Thoracic aorta (tissue), 2 donors: ENCODE results near the gene PDE4B. TPM values are rescaled to one million over a fixed set of nuclear protein-coding genes. Genes with fewer than 3 reads are reported as not detected.

ENCODE experiments used
- ATAC-seq: fragments of 150-250 bp; one replicate; pipeline ENCODE4 v1.8.0; 2017; ENCODE audit warnings: low read depth; ENCODE audit not compliant: insufficient number of reproducible peaks, low FRiP score
- DNase-seq: peaks from one replicate; pipeline ENCODE4 v3.0.0-alpha.2; 2020; ENCODE audit warnings: low spot score
- H3K27ac ChIP-seq, 2 donors: fragments of 200-600 bp; sonication (generic); 1 replicate in 1 of 2; 2 replicates in 1 of 2; pipeline ENCODE4 v1.5.1; 2016; ENCODE audit warnings: mild to moderate bottlenecking in 2 of 2, moderate library complexity in 2 of 2
- H3K27me3 ChIP-seq: fragments of 200-600 bp; sonication (generic); replicated peaks from 2 replicates; pipeline ENCODE4 v1.6.0; 2016; ENCODE audit warnings: mild to moderate bottlenecking; ENCODE audit not compliant: insufficient read depth
- H3K36me3 ChIP-seq: fragments of 200-600 bp; sonication (generic); one replicate; pipeline ENCODE4 v1.5.1; 2016
- H3K4me1 ChIP-seq, 2 donors: fragments of 200-600 bp; sonication (generic); 1 replicate in 1 of 2; 2 replicates in 1 of 2; pipeline versions ENCODE4 v1.5.1 to v1.6.0; 2016; ENCODE audit warnings: low read depth in 2 of 2, mild to moderate bottlenecking in 1 of 2; ENCODE audit not compliant: control insufficient read depth in 1 of 2
- H3K4me3 ChIP-seq: fragments of 200-600 bp; sonication (generic); 2 replicates; pipeline ENCODE4 v1.5.1; 2016; ENCODE audit warnings: mild to moderate bottlenecking
- H3K9me3 ChIP-seq: fragments of 200-600 bp; sonication (generic); 2 replicates; pipeline ENCODE4 v1.5.1; 2016
- total RNA-seq, 2 donors: library from RNA; depleted of rRNA; stranded (reverse); fragments of >200 nt; gene quantifications; one replicate each; pipeline versions ENCODE4 v1.1.0 to v1.2.3, GENCODE V29; 2016
- TF ChIP-seq, protein P1 (sequence below): fragments of 200-600 bp; sonication (generic); IDR thresholded peaks from one replicate; pipeline ENCODE4 v1.5.1; 2019; ENCODE audit warnings: antibody characterized with exemption

PDE4B gene
- total RNA-seq, 2 donors from 2014 or later: 29.0 to 42.4 TPM

DNA sequence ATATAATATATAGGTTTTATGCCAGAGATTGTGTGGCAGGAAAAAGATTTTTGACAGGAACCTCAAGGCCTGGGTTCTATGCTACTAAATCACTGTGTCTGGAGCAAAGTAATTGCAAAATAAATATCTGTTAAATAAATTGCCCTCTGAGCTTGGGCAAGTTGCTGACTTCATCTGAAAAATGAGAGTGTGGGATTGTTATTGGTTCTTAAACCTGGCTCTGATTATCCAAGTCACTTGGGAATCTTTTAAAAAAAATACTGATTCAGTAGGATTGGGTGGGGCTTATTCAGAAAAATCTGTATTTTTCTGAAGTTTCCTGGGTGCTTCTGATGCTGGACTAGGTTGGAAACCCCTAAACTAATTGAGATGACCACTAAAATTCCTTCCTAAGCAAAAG lies 567.1 kb downstream of the PDE4B start:
- TF ChIP-seq, protein P1, sequence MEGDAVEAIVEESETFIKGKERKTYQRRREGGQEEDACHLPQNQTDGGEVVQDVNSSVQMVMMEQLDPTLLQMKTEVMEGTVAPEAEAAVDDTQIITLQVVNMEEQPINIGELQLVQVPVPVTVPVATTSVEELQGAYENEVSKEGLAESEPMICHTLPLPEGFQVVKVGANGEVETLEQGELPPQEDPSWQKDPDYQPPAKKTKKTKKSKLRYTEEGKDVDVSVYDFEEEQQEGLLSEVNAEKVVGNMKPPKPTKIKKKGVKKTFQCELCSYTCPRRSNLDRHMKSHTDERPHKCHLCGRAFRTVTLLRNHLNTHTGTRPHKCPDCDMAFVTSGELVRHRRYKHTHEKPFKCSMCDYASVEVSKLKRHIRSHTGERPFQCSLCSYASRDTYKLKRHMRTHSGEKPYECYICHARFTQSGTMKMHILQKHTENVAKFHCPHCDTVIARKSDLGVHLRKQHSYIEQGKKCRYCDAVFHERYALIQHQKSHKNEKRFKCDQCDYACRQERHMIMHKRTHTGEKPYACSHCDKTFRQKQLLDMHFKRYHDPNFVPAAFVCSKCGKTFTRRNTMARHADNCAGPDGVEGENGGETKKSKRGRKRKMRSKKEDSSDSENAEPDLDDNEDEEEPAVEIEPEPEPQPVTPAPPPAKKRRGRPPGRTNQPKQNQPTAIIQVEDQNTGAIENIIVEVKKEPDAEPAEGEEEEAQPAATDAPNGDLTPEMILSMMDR: no peak
- Histone ChIP-seq H3K9me3 (no peaks in the 10 kb centered on the region), H3K4me1 (peaks cover 5 to 9% of the 10 kb centered on the region in 2 donors), H3K4me3 (no peak overlapping the region), H3K36me3 (no peaks in the 10 kb centered on the region), H3K27me3 (no peaks in the 10 kb centered on the region), H3K27ac (no peak overlapping the region)
- ATAC-seq (no peak), DNase-seq (no peak)

DNA sequence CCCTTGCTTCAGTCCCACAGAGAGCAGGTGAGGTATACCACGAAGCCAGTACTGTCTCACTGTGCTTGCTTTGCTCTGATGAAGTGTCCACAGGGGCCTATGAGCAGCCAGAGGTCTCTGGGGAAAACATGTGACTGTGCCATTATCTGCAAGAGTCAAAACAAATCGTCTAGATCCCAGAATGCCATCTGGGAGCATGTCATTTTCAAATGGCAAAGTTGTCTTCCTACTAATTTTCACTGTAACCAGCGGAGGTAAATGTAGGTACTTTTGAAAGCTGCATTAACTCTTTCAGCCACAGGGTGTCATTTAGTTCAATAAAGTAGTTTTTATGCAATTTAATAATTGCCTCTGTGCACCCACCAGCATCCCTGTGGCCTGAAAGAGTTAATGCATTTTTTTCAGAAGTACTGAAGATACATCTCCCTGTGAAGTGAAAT lies 567.6 kb downstream of the PDE4B start:
- Histone ChIP-seq H3K27ac (no peak overlapping the region), H3K9me3 (no peaks in the 10 kb centered on the region), H3K27me3 (no peaks in the 10 kb centered on the region), H3K36me3 (no peaks in the 10 kb centered on the region), H3K4me1 (peaks cover 5 to 9% of the 10 kb centered on the region in 2 donors), H3K4me3 (no peak overlapping the region)
- TF ChIP-seq, protein P1: no peak
- ATAC-seq (no peak), DNase-seq (no peak)

DNA sequence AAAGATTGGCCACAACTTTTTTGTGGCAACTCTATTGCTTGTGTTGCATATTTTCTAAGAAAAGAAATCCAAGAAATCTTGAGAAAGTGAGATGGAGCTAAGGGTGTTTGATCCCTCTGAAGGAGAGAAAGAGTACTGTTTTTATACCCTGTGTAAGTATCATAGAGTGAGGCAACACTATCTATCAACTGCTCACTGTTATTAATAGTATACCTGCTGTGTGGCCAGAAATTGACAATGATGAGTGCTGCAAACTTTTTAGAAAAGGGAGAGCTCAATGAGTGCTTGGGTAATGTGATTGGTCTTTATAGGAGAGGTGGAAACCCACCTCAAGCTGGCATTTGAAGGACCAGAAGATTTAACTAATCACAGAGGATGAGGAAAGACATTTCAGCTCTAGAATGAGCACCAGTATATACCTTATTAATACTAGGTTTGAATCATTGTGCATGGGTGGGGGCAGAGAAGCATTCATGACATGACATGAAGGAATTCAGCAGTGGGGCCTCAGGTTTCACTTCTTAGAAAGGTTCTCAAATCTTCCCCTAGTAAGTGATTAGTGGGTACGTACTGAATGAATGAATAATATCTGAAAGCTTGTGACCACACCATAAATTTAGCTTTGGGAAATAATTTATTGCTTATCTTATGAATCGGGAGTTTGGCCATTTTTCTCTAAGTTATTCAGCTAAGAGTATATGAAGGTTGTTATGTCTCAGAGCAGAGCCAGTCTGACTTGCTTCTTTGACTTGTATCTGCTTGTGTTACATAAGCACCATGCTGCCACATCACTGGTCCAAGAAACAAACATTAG lies 572.1 kb downstream of the PDE4B start:
- Histone ChIP-seq H3K4me3 (no peak overlapping the region), H3K27ac (no peak overlapping the region), H3K9me3 (no peaks in the 10 kb centered on the region), H3K27me3 (no peaks in the 10 kb centered on the region), H3K36me3 (peaks cover 9% of the 10 kb centered on the region), H3K4me1 (peaks cover 0 to 4% of the 10 kb centered on the region in 2 donors)
- TF ChIP-seq, protein P1: no peak
- DNase-seq (no peak), ATAC-seq (no peak)

DNA sequence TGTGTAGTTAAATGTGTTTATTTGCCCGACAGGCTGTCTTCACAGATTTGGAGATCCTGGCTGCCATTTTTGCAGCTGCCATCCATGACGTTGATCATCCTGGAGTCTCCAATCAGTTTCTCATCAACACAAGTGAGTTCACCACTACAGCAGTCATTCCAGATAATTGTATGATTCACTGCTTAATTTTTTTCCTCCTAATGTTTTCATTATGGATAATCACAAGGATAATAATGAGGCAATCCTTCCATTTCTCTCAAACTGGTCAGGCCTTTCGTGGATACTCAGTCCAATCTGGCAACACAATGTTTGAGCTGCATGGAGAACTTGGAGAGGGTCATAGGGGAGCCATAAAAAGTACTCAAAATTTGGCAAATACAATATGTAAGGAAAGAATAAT lies 572.9 kb downstream of the PDE4B start:
- ATAC-seq: no peak
- H3K27me3 ChIP-seq: no peaks in the 10 kb centered on the region
- DNase-seq: no peak
- TF ChIP-seq, protein P1: no peak
- no peak overlapping the region for H3K27ac ChIP-seq
- peaks cover 9% of the 10 kb centered on the region for H3K36me3 ChIP-seq
- no peaks in the 10 kb centered on the region for H3K9me3 ChIP-seq
- H3K4me1 ChIP-seq: no peaks in the 10 kb centered on the region
- no peak overlapping the region for H3K4me3 ChIP-seq

GRCh38 chr1:66366634-66367033 lies 573.9 kb downstream of the PDE4B start:
- TF ChIP-seq, protein P1: no peak
- no peaks in the 10 kb centered on the region for H3K27me3 ChIP-seq
- DNase-seq: no peak
- peaks cover 9% of the 10 kb centered on the region for H3K36me3 ChIP-seq
- no peaks in the 10 kb centered on the region for H3K9me3 ChIP-seq
- H3K4me1 ChIP-seq: peaks cover 0 to 3% of the 10 kb centered on the region in 2 donors
- H3K4me3 ChIP-seq: no peak overlapping the region
- H3K27ac ChIP-seq: no peak overlapping the region
- no peak for ATAC-seq
